ENCODE data around the gene QRICH1. TPM values are rescaled to one million over a fixed set of nuclear protein-coding genes. Genes with fewer than 3 reads are reported as not detected.

QRICH1 gene
- total RNA-seq, 4 donors from 2014 or later, result 35.8 to 65.6 (median 47.1) TPM

DNA sequence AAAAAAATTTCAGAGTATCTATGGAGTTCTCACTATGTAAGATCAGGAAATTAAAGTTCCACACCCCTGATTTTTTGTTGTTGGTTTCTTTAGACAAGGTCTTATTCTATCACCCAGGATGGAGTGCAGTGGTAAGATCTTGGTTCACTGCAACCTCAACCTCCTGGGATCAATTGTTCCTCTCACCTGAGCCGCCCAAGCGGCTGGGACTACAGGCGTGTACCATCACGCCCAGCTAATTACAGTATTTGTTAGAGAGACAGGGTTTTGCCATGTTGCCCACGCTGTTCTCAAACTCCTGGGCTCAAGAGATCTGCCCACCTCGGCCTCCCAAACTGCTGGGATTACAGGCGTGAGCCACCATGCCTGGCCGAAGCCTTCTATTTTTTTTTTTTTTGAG, 12.4 kb downstream of the QRICH1 start:
- H3K27me3 ChIP-seq, result no peaks in the 10 kb centered on the region
- peaks cover 0 to 3% of the 10 kb centered on the region in 2 donors for H3K4me1 ChIP-seq
- H3K36me3 ChIP-seq, result peaks cover 0 to 17% of the 10 kb centered on the region in 2 donors
- no peak overlapping the region for H3K4me3 ChIP-seq
- H3K9me3 ChIP-seq, result no peaks in the 10 kb centered on the region
- H3K27ac ChIP-seq, result no peak overlapping the region
- in situ Hi-C loops (cut with MboI; ENCODE audit: low sequenced_read_pairs in 4 of 4), result no loop called here
- intact Hi-C loops (cut with DNase I; ENCODE audit: low total_unique reads), result no loop called here
- no peak for DNase-seq
- ATAC-seq, result no peak
- TF ChIP-seq POLR2A (IDR thresholded peaks at IDR 0.05), result no peak
- TF ChIP-seq, protein P1, sequence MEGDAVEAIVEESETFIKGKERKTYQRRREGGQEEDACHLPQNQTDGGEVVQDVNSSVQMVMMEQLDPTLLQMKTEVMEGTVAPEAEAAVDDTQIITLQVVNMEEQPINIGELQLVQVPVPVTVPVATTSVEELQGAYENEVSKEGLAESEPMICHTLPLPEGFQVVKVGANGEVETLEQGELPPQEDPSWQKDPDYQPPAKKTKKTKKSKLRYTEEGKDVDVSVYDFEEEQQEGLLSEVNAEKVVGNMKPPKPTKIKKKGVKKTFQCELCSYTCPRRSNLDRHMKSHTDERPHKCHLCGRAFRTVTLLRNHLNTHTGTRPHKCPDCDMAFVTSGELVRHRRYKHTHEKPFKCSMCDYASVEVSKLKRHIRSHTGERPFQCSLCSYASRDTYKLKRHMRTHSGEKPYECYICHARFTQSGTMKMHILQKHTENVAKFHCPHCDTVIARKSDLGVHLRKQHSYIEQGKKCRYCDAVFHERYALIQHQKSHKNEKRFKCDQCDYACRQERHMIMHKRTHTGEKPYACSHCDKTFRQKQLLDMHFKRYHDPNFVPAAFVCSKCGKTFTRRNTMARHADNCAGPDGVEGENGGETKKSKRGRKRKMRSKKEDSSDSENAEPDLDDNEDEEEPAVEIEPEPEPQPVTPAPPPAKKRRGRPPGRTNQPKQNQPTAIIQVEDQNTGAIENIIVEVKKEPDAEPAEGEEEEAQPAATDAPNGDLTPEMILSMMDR (IDR thresholded peaks at IDR 0.05 in 4 of 5, conservative IDR thresholded peaks at IDR 0.05 in 1 of 5), result no peak

DNA sequence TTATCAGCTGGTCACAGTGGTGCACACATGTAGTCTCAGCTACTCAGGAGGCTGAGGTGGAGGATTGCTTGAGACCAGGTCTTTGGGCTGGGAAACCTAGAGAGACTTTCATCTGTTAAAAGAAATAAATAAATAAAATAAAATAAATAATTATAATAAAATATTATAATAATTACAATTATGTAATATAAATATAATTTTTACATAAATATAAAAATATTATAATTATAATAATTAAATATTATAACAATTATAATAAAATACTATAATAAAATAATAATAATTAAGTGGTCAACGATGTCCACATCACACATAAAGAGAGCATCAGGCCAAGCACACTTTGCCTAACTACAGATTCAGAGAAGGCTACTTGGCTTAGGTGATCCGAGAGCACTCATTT, 14.6 kb downstream of the QRICH1 start:
- DNase-seq, result no peak
- Histone ChIP-seq H3K4me1 (peaks cover 0 to 3% of the 10 kb centered on the region in 2 donors), H3K27me3 (no peaks in the 10 kb centered on the region), H3K4me3 (no peak overlapping the region), H3K27ac (no peak overlapping the region), H3K9me3 (no peaks in the 10 kb centered on the region), H3K36me3 (peaks cover 0 to 39% of the 10 kb centered on the region in 2 donors)
- no peak for ATAC-seq
- intact Hi-C loops (cut with DNase I; ENCODE audit: low total_unique reads) (no loop called here), in situ Hi-C loops (cut with MboI; ENCODE audit: low sequenced_read_pairs in 4 of 4) (no loop called here)
- TF ChIP-seq, protein P1 (IDR thresholded peaks at IDR 0.05 in 4 of 5, conservative IDR thresholded peaks at IDR 0.05 in 1 of 5), result no peak
- no peak for TF ChIP-seq POLR2A (IDR thresholded peaks at IDR 0.05)

DNA sequence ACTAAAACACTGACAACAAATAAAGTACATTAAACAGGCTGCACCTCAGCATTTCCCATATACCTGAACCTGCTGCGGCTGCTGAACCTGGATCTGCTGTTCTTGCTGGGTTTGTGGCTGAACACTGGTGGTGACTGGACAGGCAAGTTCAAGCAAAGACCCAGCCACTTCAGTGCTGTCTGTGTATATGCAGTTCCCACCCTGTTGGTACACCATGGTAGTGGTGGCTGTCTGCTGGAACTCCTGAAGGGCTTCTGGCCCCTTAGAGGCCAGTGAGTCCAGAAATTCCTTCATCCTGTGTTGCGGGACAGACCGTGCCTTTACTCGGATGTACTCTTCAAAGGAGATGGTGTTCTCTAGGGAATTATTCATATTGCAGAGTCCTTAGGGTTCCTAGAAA, 17.2 kb downstream of the QRICH1 start:
- DNase-seq, result no peak
- H3K4me1 ChIP-seq, result peaks cover 0 to 3% of the 10 kb centered on the region in 2 donors
- H3K36me3 ChIP-seq, result peaks cover 4 to 65% of the 10 kb centered on the region in 2 donors
- no peaks in the 10 kb centered on the region for H3K27me3 ChIP-seq
- no peaks in the 10 kb centered on the region for H3K9me3 ChIP-seq
- intact Hi-C loops (cut with DNase I; ENCODE audit: low total_unique reads), result no loop called here
- in situ Hi-C loops (cut with MboI; ENCODE audit: low sequenced_read_pairs in 4 of 4), result no loop called here
- no peak overlapping the region for H3K27ac ChIP-seq
- TF ChIP-seq, protein P1 (IDR thresholded peaks at IDR 0.05 in 4 of 5, conservative IDR thresholded peaks at IDR 0.05 in 1 of 5), result no peak
- no peak for TF ChIP-seq POLR2A (IDR thresholded peaks at IDR 0.05)
- ATAC-seq, result no peak
- no peak overlapping the region for H3K4me3 ChIP-seq

DNA sequence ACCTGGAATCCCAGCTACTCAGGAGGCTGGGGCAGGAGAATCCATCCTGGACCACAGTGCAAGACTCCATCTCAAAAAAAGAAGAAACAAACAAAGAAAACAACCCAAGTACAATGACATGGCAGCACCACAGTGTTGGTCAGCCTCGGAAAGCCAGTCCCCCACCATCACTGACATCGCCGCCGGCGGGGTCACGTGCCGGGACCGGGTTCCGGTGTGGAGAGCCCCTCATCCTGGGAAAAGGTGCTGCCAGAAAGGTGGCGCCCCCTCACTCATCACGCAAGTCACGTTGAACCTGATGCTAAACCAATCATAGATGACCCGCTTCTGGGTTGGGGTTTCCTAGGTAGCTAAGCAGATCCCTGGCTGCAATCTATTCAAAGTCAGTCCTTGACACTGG, 17.8 kb downstream of the QRICH1 start:
- in situ Hi-C loops (cut with MboI; ENCODE audit: low sequenced_read_pairs in 4 of 4) (no loop called here), intact Hi-C loops (cut with DNase I; ENCODE audit: low total_unique reads) (no loop called here)
- H3K36me3 ChIP-seq, result peaks cover 4 to 70% of the 10 kb centered on the region in 2 donors
- DNase-seq (no peak), ATAC-seq (no peak)
- no peak overlapping the region for H3K27ac ChIP-seq
- TF ChIP-seq POLR2A (IDR thresholded peaks at IDR 0.05), result no peak
- TF ChIP-seq, protein P1 (IDR thresholded peaks at IDR 0.05 in 4 of 5, conservative IDR thresholded peaks at IDR 0.05 in 1 of 5), result no peak
- H3K9me3 ChIP-seq, result no peaks in the 10 kb centered on the region
- peaks cover 0 to 3% of the 10 kb centered on the region in 2 donors for H3K4me1 ChIP-seq
- H3K4me3 ChIP-seq, result no peak overlapping the region
- no peaks in the 10 kb centered on the region for H3K27me3 ChIP-seq

DNA sequence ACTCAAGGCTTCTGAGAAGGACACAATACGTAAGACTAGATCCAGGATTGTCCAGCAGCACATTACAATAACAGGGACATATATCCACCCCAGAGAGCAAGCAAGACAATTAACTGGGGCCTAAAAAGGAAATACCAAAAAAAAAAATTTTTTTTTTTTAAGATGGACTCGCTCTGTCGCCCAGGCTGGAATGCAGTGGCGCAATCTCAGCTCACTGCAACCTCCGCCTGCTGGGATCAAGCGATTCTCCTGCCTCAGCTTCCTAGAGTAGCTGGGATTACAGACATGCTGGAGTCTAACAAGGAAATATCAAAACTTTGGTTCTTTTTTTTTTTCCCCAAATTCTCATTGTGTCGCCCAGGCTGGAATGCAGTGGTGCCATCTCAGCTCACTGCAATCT, 35.9 kb downstream of the QRICH1 start:
- H3K27me3 ChIP-seq, result no peaks in the 10 kb centered on the region
- H3K4me1 ChIP-seq, result peaks cover 0 to 9% of the 10 kb centered on the region in 2 donors
- no peak overlapping the region for H3K4me3 ChIP-seq
- H3K36me3 ChIP-seq, result peaks cover 5 to 47% of the 10 kb centered on the region in 2 donors
- H3K27ac ChIP-seq, result no peak overlapping the region
- no peak for DNase-seq
- no peak for ATAC-seq
- in situ Hi-C loops (cut with MboI; ENCODE audit: low sequenced_read_pairs in 4 of 4), result no loop called here
- no peaks in the 10 kb centered on the region for H3K9me3 ChIP-seq
- intact Hi-C loops (cut with DNase I; ENCODE audit: low total_unique reads), result no loop called here
- no peak for TF ChIP-seq POLR2A (IDR thresholded peaks at IDR 0.05)
- TF ChIP-seq, protein P1 (IDR thresholded peaks at IDR 0.05 in 4 of 5, conservative IDR thresholded peaks at IDR 0.05 in 1 of 5), result no peak

Data from gastrocnemius medialis (tissue), 4 donors.